GM23338 (cell line): ENCODE results near the gene AUH. TPM values are rescaled to one million over a fixed set of nuclear protein-coding genes. Genes with fewer than 3 reads are reported as not detected.

Experiments
- ATAC-seq: fragments of 200-7000 bp; cut with Tn5 transposase; 3 replicates; pipeline ENCODE4 v1.9.1; 2020
- DNase-seq: peaks from one replicate; pipeline ENCODE4 v3.0.0-alpha.2; 2015; ENCODE audit warnings: low spot score
- H2AFZ ChIP-seq: fragments of 200-600 bp; sonication (generic); 2 replicates; pipeline ENCODE4 v1.8.0; 2016; ENCODE audit warnings: antibody characterized with exemption, mild to moderate bottlenecking, moderate library complexity
- H3F3A ChIP-seq: fragments of 200-600 bp; sonication (generic); replicated peaks from 2 replicates; pipeline ENCODE4 v1.8.0; 2017; ENCODE audit warnings: antibody characterized with exemption, mixed run types, low read depth
- H3K27ac ChIP-seq: fragments of 200-600 bp; sonication (generic); 2 replicates; pipeline ENCODE4 v1.6.1; 2016; ENCODE audit warnings: low read depth
- H3K27me3 ChIP-seq: fragments of 200-600 bp; sonication (generic); 2 replicates; pipeline ENCODE4 v1.8.0; 2016; ENCODE audit warnings: mild to moderate bottlenecking, mixed run types, moderate library complexity; ENCODE audit not compliant: insufficient read depth
- H3K36me3 ChIP-seq: fragments of 200-600 bp; sonication (generic); 2 replicates; pipeline ENCODE4 v1.8.0; 2016; ENCODE audit warnings: mild to moderate bottlenecking; ENCODE audit not compliant: insufficient read depth
- H3K4me1 ChIP-seq: fragments of 200-600 bp; sonication (generic); 2 replicates; pipeline ENCODE4 v1.8.0; 2016; ENCODE audit warnings: mild to moderate bottlenecking, moderate library complexity; ENCODE audit not compliant: insufficient read depth
- H3K4me2 ChIP-seq: fragments of 200-600 bp; sonication (generic); 2 replicates; pipeline ENCODE4 v1.7.1; 2017; ENCODE audit warnings: mixed run types
- H3K4me3 ChIP-seq: fragments of 200-600 bp; sonication (generic); 2 replicates; pipeline ENCODE4 v1.6.1; 2016; ENCODE audit warnings: mixed run types
- H3K79me2 ChIP-seq: fragments of 200-600 bp; sonication (generic); replicated peaks from 2 replicates; pipeline ENCODE4 v1.8.0; 2017; ENCODE audit warnings: mild to moderate bottlenecking; ENCODE audit not compliant: insufficient read depth
- H3K9me2 ChIP-seq: fragments of 200-600 bp; sonication (generic); 2 replicates; pipeline ENCODE4 v1.8.0; 2017; ENCODE audit not compliant: insufficient read depth
- H4K20me1 ChIP-seq: fragments of 200-600 bp; sonication (generic); replicated peaks from 2 replicates; pipeline ENCODE4 v1.8.0; 2017; ENCODE audit warnings: mild to moderate bottlenecking; ENCODE audit not compliant: insufficient read depth
- H3K27ac Mint-ChIP-seq: 2 replicates; pipeline ENCODE4 v1.8.0; 2020; ENCODE audit warnings: inconsistent platforms, mild to moderate bottlenecking, moderate library complexity, mixed read lengths
- H3K27me3 Mint-ChIP-seq: 3 replicates; pipeline ENCODE4 v1.8.0; 2022; ENCODE audit warnings: low read depth, mild to moderate bottlenecking, moderate library complexity, mixed read lengths, inconsistent platforms; ENCODE audit not compliant: insufficient read depth, poor library complexity
- H3K36me3 Mint-ChIP-seq: 3 replicates; pipeline ENCODE4 v1.8.0; 2021; ENCODE audit warnings: low read depth, mild to moderate bottlenecking, inconsistent platforms, moderate library complexity, mixed read lengths
- H3K4me1 Mint-ChIP-seq: 3 replicates; pipeline ENCODE4 v1.8.0; 2020; ENCODE audit warnings: mild to moderate bottlenecking, inconsistent platforms, mixed read lengths
- H3K4me3 Mint-ChIP-seq: 3 replicates; pipeline ENCODE4 v1.8.0; 2021; ENCODE audit warnings: moderate library complexity, mild to moderate bottlenecking, inconsistent platforms, mixed read lengths
- H3K9me3 Mint-ChIP-seq: 3 replicates; pipeline ENCODE4 v1.8.0; 2020; ENCODE audit warnings: moderate library complexity, mild to moderate bottlenecking, inconsistent platforms, mixed read lengths
- CREB1 ChIP-seq: fragments of 250-450 bp; sonication (Bioruptor Pico); IDR thresholded peaks from 2 replicates; pipeline ENCODE4 v1.5.0; 2020; ENCODE audit warnings: low read depth, mild to moderate bottlenecking, moderate library complexity
- EZH2 ChIP-seq: fragments of 200-600 bp; sonication (generic); IDR thresholded peaks from one replicate; pipeline ENCODE4 v1.8.0; 2017; ENCODE audit warnings: antibody characterized with exemption, mild to moderate bottlenecking, low read depth; ENCODE audit not compliant: unreplicated experiment
- EZH2phosphoT487 ChIP-seq: fragments of 200-600 bp; sonication (generic); IDR thresholded peaks from one replicate; pipeline ENCODE4 v1.8.1; 2018; ENCODE audit warnings: antibody characterized with exemption; ENCODE audit not compliant: unreplicated experiment
- JUNB ChIP-seq: IDR thresholded peaks from one replicate; pipeline ENCODE4 v1.6.1; 2016; ENCODE audit warnings: antibody characterized with exemption; ENCODE audit not compliant: unreplicated experiment
- NANOG ChIP-seq: IDR thresholded peaks from 2 replicates; pipeline ENCODE4 v1.6.1; 2016; ENCODE audit warnings: antibody characterized with exemption, borderline replicate concordance
- POLR2AphosphoS5 ChIP-seq: IDR thresholded peaks from 2 replicates; pipeline ENCODE4 v1.6.1; 2016; ENCODE audit warnings: antibody characterized with exemption, low read depth
- STAT1 ChIP-seq: IDR thresholded peaks from one replicate; pipeline ENCODE4 v1.6.1; 2016; ENCODE audit warnings: antibody characterized with exemption; ENCODE audit not compliant: unreplicated experiment
- ZNF114 ChIP-seq: fragments of 250-450 bp; sonication (Bioruptor Pico); IDR thresholded peaks from 2 replicates; pipeline ENCODE4 v1.5.0; 2020; ENCODE audit warnings: mild to moderate bottlenecking, moderate library complexity
- ZNF331 ChIP-seq: fragments of 250-450 bp; sonication (Bioruptor Pico); IDR thresholded peaks from 2 replicates; pipeline ENCODE4 v1.5.0; 2020; ENCODE audit warnings: low read depth, mild to moderate bottlenecking, moderate library complexity
- polyA plus RNA-seq: library from polyadenylated mRNA; unstranded; fragments of >200 nt; fragmentation: Nextera tagmentation; extraction: Ambion mirVana; gene quantifications from 2 replicates; pipeline ENCODE4 v1.2.1, GENCODE V29; 2016
- total RNA-seq: library from RNA; depleted of rRNA; stranded (reverse); fragments of >200 nt; shearing (Covaris generic); gene quantifications from 2 replicates; pipeline ENCODE4 v1.2.3, GENCODE V29; 2014
- TF ChIP-seq, protein P1 (sequence below): IDR thresholded peaks from 2 replicates; pipeline ENCODE4 v1.6.1; 2016; ENCODE audit warnings: antibody characterized with exemption
- TF ChIP-seq, protein P2 (sequence below): fragments of 250-450 bp; sonication (Bioruptor Pico); IDR thresholded peaks from 2 replicates; pipeline ENCODE4 v1.5.0; 2020; ENCODE audit warnings: mild to moderate bottlenecking, moderate library complexity
- TF ChIP-seq, protein P3 (sequence below): IDR thresholded peaks from one replicate; pipeline ENCODE4 v1.6.1; 2018; ENCODE audit warnings: antibody characterized with exemption; ENCODE audit not compliant: unreplicated experiment
- TF ChIP-seq, protein P4 (sequence below), 2 experiments: fragments of 200-600 bp in 1 of 2; sonication (generic) in 1 of 2; conservative IDR thresholded peaks; 2 replicates each; pipeline versions ENCODE4 v1.5.1 to v1.6.1; 2016 to 2017; ENCODE audit warnings: antibody characterized with exemption in 2 of 2, low read depth in 2 of 2, mild to moderate bottlenecking in 2 of 2, moderate library complexity in 1 of 2

The AUH gene
- total and polyA plus RNA-seq, 2 experiments from 2014 or later: 28.8 to 34.2 TPM

DNA sequence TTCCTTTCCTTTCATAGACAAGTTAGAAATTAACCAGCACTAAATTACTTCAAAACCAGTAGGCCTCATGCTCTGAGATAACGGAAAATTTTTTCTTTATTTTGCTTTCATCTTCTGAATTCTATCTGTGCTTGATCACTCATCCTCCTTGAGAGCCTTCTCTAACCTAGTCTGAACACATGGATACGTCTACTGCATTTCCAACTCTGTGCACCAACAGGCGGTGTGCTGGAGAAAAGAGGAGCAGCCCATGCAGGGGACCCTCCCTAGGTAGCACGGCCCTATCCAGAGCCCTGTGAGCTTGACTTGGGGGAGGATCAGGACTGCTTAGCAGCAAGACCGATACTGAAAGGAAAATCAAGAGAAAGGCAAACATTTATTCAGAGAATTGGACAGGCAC, 149.8 kb downstream of the AUH start:
- Histone ChIP-seq H3K27me3 (no peaks in the 10 kb centered on the region), H3K79me2 (no peaks in the 10 kb centered on the region), H3K36me3 (no peaks in the 10 kb centered on the region), H3K27ac (no peak overlapping the region), H3K9me2 (no peaks in the 10 kb centered on the region), H4K20me1 (no peaks in the 10 kb centered on the region), H2AFZ (no peak overlapping the region), H3K4me1 (peaks cover 4% of the 10 kb centered on the region; the same call in 1 of the 2 replicates), H3K4me2 (no peak overlapping the region), H3K4me3 (no peak overlapping the region), H3F3A (no peaks in the 10 kb centered on the region)
- no peak for DNase-seq
- ATAC-seq: peak; percentile 42
- H3K27me3 Mint-ChIP-seq: peaks cover 11% of the 10 kb centered on the region
- no peak for TF ChIP-seq JUNB
- no peak for TF ChIP-seq STAT1
- no peak for TF ChIP-seq CREB1
- TF ChIP-seq, protein P1, sequence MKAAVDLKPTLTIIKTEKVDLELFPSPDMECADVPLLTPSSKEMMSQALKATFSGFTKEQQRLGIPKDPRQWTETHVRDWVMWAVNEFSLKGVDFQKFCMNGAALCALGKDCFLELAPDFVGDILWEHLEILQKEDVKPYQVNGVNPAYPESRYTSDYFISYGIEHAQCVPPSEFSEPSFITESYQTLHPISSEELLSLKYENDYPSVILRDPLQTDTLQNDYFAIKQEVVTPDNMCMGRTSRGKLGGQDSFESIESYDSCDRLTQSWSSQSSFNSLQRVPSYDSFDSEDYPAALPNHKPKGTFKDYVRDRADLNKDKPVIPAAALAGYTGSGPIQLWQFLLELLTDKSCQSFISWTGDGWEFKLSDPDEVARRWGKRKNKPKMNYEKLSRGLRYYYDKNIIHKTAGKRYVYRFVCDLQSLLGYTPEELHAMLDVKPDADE: no peak
- TF ChIP-seq POLR2AphosphoS5: no peak
- TF ChIP-seq EZH2: no peak
- TF ChIP-seq, protein P2, sequence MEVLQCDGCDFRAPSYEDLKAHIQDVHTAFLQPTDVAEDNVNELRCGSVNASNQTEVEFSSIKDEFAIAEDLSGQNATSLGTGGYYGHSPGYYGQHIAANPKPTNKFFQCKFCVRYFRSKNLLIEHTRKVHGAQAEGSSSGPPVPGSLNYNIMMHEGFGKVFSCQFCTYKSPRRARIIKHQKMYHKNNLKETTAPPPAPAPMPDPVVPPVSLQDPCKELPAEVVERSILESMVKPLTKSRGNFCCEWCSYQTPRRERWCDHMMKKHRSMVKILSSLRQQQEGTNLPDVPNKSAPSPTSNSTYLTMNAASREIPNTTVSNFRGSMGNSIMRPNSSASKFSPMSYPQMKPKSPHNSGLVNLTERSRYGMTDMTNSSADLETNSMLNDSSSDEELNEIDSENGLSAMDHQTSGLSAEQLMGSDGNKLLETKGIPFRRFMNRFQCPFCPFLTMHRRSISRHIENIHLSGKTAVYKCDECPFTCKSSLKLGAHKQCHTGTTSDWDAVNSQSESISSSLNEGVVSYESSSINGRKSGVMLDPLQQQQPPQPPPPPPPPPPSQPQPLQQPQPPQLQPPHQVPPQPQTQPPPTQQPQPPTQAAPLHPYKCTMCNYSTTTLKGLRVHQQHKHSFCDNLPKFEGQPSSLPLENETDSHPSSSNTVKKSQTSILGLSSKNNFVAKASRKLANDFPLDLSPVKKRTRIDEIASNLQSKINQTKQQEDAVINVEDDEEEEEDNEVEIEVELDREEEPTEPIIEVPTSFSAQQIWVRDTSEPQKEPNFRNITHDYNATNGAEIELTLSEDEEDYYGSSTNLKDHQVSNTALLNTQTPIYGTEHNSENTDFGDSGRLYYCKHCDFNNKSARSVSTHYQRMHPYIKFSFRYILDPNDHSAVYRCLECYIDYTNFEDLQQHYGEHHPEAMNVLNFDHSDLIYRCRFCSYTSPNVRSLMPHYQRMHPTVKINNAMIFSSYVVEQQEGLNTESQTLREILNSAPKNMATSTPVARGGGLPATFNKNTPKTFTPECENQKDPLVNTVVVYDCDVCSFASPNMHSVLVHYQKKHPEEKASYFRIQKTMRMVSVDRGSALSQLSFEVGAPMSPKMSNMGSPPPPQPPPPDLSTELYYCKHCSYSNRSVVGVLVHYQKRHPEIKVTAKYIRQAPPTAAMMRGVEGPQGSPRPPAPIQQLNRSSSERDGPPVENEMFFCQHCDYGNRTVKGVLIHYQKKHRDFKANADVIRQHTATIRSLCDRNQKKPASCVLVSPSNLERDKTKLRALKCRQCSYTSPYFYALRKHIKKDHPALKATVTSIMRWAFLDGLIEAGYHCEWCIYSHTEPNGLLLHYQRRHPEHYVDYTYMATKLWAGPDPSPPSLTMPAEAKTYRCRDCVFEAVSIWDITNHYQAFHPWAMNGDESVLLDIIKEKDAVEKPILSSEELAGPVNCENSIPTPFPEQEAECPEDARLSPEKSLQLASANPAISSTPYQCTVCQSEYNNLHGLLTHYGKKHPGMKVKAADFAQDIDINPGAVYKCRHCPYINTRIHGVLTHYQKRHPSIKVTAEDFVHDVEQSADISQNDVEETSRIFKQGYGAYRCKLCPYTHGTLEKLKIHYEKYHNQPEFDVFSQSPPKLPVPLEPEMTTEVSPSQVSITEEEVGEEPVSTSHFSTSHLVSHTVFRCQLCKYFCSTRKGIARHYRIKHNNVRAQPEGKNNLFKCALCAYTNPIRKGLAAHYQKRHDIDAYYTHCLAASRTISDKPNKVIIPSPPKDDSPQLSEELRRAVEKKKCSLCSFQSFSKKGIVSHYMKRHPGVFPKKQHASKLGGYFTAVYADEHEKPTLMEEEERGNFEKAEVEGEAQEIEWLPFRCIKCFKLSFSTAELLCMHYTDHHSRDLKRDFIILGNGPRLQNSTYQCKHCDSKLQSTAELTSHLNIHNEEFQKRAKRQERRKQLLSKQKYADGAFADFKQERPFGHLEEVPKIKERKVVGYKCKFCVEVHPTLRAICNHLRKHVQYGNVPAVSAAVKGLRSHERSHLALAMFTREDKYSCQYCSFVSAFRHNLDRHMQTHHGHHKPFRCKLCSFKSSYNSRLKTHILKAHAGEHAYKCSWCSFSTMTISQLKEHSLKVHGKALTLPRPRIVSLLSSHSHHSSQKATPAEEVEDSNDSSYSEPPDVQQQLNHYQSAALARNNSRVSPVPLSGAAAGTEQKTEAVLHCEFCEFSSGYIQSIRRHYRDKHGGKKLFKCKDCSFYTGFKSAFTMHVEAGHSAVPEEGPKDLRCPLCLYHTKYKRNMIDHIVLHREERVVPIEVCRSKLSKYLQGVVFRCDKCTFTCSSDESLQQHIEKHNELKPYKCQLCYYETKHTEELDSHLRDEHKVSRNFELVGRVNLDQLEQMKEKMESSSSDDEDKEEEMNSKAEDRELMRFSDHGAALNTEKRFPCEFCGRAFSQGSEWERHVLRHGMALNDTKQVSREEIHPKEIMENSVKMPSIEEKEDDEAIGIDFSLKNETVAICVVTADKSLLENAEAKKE (CRISPR knock-in tag): no peak
- no peak for TF ChIP-seq NANOG
- TF ChIP-seq EZH2phosphoT487: no peak
- TF ChIP-seq ZNF114: no peak
- no peak for TF ChIP-seq ZNF331
- TF ChIP-seq, protein P3, sequence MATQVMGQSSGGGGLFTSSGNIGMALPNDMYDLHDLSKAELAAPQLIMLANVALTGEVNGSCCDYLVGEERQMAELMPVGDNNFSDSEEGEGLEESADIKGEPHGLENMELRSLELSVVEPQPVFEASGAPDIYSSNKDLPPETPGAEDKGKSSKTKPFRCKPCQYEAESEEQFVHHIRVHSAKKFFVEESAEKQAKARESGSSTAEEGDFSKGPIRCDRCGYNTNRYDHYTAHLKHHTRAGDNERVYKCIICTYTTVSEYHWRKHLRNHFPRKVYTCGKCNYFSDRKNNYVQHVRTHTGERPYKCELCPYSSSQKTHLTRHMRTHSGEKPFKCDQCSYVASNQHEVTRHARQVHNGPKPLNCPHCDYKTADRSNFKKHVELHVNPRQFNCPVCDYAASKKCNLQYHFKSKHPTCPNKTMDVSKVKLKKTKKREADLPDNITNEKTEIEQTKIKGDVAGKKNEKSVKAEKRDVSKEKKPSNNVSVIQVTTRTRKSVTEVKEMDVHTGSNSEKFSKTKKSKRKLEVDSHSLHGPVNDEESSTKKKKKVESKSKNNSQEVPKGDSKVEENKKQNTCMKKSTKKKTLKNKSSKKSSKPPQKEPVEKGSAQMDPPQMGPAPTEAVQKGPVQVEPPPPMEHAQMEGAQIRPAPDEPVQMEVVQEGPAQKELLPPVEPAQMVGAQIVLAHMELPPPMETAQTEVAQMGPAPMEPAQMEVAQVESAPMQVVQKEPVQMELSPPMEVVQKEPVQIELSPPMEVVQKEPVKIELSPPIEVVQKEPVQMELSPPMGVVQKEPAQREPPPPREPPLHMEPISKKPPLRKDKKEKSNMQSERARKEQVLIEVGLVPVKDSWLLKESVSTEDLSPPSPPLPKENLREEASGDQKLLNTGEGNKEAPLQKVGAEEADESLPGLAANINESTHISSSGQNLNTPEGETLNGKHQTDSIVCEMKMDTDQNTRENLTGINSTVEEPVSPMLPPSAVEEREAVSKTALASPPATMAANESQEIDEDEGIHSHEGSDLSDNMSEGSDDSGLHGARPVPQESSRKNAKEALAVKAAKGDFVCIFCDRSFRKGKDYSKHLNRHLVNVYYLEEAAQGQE: no peak
- TF ChIP-seq, protein P4, sequence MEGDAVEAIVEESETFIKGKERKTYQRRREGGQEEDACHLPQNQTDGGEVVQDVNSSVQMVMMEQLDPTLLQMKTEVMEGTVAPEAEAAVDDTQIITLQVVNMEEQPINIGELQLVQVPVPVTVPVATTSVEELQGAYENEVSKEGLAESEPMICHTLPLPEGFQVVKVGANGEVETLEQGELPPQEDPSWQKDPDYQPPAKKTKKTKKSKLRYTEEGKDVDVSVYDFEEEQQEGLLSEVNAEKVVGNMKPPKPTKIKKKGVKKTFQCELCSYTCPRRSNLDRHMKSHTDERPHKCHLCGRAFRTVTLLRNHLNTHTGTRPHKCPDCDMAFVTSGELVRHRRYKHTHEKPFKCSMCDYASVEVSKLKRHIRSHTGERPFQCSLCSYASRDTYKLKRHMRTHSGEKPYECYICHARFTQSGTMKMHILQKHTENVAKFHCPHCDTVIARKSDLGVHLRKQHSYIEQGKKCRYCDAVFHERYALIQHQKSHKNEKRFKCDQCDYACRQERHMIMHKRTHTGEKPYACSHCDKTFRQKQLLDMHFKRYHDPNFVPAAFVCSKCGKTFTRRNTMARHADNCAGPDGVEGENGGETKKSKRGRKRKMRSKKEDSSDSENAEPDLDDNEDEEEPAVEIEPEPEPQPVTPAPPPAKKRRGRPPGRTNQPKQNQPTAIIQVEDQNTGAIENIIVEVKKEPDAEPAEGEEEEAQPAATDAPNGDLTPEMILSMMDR (conservative IDR thresholded peaks at IDR 0.05; ENCODE audit: low read depth in 2 of 2): no peak
- peaks cover 22% of the 10 kb centered on the region for H3K4me1 Mint-ChIP-seq
- H3K27ac Mint-ChIP-seq: no peak overlapping the region
- H3K9me3 Mint-ChIP-seq: no peaks in the 10 kb centered on the region
- H3K4me3 Mint-ChIP-seq: no peak overlapping the region
- no peaks in the 10 kb centered on the region; the same call in 1 of the 3 replicates for H3K36me3 Mint-ChIP-seq
